Measurements from ENCODE around the gene ZCCHC3.

DNA sequence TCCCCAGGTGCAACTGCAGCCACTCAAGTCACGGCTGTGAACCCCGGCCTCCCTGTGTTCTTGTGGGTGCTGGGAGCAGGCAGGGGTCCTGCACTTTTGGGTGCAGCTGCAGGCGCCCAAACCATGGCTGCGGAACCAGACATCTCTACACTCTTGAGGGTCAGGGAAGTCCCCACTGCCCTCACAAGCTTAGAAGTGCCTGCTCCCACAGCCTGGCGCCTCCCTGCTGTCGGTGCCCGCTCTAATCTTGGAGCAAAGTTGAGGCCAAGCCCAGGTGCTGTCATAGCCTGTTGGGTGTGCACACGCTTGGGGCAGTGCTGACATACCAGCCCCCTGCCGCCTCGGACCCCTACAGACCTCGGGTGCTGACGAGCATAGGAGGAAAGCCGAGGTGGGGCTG is 33.7 kb upstream of the ZCCHC3 start:
- TF ChIP-seq POLR2AphosphoS5 (IDR thresholded peaks at IDR 0.05; ENCODE audit: insufficient read depth, low read depth, low read length) (no peak), POLR2A (IDR thresholded peaks at IDR 0.05; ENCODE audit: low read depth, low read length) (no peak)
- TF ChIP-seq, protein P1, sequence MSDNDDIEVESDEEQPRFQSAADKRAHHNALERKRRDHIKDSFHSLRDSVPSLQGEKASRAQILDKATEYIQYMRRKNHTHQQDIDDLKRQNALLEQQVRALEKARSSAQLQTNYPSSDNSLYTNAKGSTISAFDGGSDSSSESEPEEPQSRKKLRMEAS (IDR thresholded peaks at IDR 0.05; ENCODE audit: insufficient read depth, insufficient read length), result no peak
- TF ChIP-seq, protein P2, sequence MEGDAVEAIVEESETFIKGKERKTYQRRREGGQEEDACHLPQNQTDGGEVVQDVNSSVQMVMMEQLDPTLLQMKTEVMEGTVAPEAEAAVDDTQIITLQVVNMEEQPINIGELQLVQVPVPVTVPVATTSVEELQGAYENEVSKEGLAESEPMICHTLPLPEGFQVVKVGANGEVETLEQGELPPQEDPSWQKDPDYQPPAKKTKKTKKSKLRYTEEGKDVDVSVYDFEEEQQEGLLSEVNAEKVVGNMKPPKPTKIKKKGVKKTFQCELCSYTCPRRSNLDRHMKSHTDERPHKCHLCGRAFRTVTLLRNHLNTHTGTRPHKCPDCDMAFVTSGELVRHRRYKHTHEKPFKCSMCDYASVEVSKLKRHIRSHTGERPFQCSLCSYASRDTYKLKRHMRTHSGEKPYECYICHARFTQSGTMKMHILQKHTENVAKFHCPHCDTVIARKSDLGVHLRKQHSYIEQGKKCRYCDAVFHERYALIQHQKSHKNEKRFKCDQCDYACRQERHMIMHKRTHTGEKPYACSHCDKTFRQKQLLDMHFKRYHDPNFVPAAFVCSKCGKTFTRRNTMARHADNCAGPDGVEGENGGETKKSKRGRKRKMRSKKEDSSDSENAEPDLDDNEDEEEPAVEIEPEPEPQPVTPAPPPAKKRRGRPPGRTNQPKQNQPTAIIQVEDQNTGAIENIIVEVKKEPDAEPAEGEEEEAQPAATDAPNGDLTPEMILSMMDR (IDR thresholded peaks at IDR 0.05; ENCODE audit: extremely low read depth in 1 of 2, insufficient read depth in 1 of 2, low read depth in 1 of 2, low read length in 2 of 2), result no peak

Measured in endothelial cell of umbilical vein (primary cell).